ENCODE measurements around the gene TRIP12. TPM values are rescaled to one million over a fixed set of nuclear protein-coding genes. Genes with fewer than 3 reads are reported as not detected.

The TRIP12 gene
- total RNA-seq, 1 experiment from 2014 or later = 175 TPM

- Histone ChIP-seq H3K36me3 (ENCODE audit: control insufficient read depth in 1 of 2, insufficient read depth in 2 of 2, low read length in 2 of 2) (no peaks in the 10 kb centered on the region), H3K4me2 (ENCODE audit: low read length) (no peak overlapping the region), H3K4me3 (replicated peaks in 1 of 2; ENCODE audit: low read depth in 1 of 2, low read length in 2 of 2) (no peak overlapping the region), H3K9ac (ENCODE audit: low read length) (no peak overlapping the region), H3K4me1 (ENCODE audit: control insufficient read depth in 1 of 2, insufficient read depth in 2 of 2, low read length in 2 of 2) (peaks cover 0 to 4% of the 10 kb centered on the region in 2 experiments; a peak in 1 of 4 replicates), H3K9me2 (ENCODE audit: insufficient read depth) (no peaks in the 10 kb centered on the region), H3K27ac (ENCODE audit: low read depth, low read length) (no peak overlapping the region), H4K20me1 (ENCODE audit: insufficient read depth) (no peaks in the 10 kb centered on the region), H3K9me3 (ENCODE audit: control insufficient read depth in 1 of 2, insufficient read depth in 1 of 2, low read depth in 1 of 2, low read length in 2 of 2) (no peaks in the 10 kb centered on the region), H2AFZ (ENCODE audit: low read depth, low read length, poor library complexity, severe bottlenecking) (no peak overlapping the region), H3K79me2 (ENCODE audit: insufficient read depth, low read length) (no peaks in the 10 kb centered on the region), H3K27me3 (ENCODE audit: insufficient read depth, low read length) (no peaks in the 10 kb centered on the region)
- intact Hi-C loops (cut with micrococcal nuclease) = no loop called here
- CTCF ChIA-PET = no interaction called here
- RAD21 ChIA-PET (ENCODE audit: low non-redundant PET in 1 of 2, low total read pairs in 2 of 2, uncharacterized antibody in 2 of 2, unreplicated experiment in 2 of 2) = no interaction called here
- ATAC-seq = no peak
- TF ChIP-seq ATF3 (IDR thresholded peaks at IDR 0.05) (no peak), POLR2AphosphoS5 (IDR thresholded peaks at IDR 0.05; ENCODE audit: low read depth, low read length) (no peak), ELF1 (IDR thresholded peaks at IDR 0.05; ENCODE audit: borderline replicate concordance, low read depth) (no peak), EGR1 (IDR thresholded peaks at IDR 0.05; ENCODE audit: low read depth) (no peak), JUND (IDR thresholded peaks at IDR 0.05) (no peak), REST (IDR thresholded peaks at IDR 0.05; ENCODE audit: low read depth) (no peak), CTCF (IDR thresholded peaks at IDR 0.05 in 2 of 3, conservative IDR thresholded peaks at IDR 0.05 in 1 of 3; ENCODE audit: borderline replicate concordance in 1 of 3, insufficient read depth in 1 of 3, low read depth in 2 of 3, low read length in 2 of 3) (no peak), ZNF274 (IDR thresholded peaks at IDR 0.05; ENCODE audit: low read depth, low read length) (no peak), SP1 (IDR thresholded peaks at IDR 0.05; ENCODE audit: low read depth) (no peak), YY1 (IDR thresholded peaks at IDR 0.05; ENCODE audit: extremely low read depth, insufficient replicate concordance, low read depth, low read length) (no peak), RAD21 (IDR thresholded peaks at IDR 0.05; ENCODE audit: low read depth) (no peak), FOSL1 (IDR thresholded peaks at IDR 0.05; ENCODE audit: low read depth) (no peak), SRF (IDR thresholded peaks at IDR 0.05; ENCODE audit: low read depth) (no peak), ZBTB33 (IDR thresholded peaks at IDR 0.05; ENCODE audit: extremely low read depth, insufficient replicate concordance, low read length) (no peak), TCF7L2 (IDR thresholded peaks at IDR 0.05; ENCODE audit: borderline replicate concordance, extremely low read depth, insufficient read depth, insufficient read length) (no peak), POLR2A (IDR thresholded peaks at IDR 0.05; ENCODE audit: borderline replicate concordance, extremely low read depth, insufficient read depth, insufficient read length) (no peak)
- BruUV-seq (replicated peaks) = no TSS peak
- DNase-seq (ENCODE audit: low read depth, low spot score) = no peak
- POLR2A ChIA-PET = no interaction called here
Observed at GRCh38 chr2:229942671-229943070, 20.9 kb upstream of the TRIP12 start.
